Measurements from ENCODE around the gene TRIP13. TPM values are rescaled to one million over a fixed set of nuclear protein-coding genes. Genes with fewer than 3 reads are reported as not detected.

The TRIP13 gene
- total and polyA plus RNA-seq, 9 of the 15 experiments (the other 6 are each of a cell fraction or from before 2014, with no cell fraction given): 24.1 to 116 (median 53.2) TPM

DNA sequence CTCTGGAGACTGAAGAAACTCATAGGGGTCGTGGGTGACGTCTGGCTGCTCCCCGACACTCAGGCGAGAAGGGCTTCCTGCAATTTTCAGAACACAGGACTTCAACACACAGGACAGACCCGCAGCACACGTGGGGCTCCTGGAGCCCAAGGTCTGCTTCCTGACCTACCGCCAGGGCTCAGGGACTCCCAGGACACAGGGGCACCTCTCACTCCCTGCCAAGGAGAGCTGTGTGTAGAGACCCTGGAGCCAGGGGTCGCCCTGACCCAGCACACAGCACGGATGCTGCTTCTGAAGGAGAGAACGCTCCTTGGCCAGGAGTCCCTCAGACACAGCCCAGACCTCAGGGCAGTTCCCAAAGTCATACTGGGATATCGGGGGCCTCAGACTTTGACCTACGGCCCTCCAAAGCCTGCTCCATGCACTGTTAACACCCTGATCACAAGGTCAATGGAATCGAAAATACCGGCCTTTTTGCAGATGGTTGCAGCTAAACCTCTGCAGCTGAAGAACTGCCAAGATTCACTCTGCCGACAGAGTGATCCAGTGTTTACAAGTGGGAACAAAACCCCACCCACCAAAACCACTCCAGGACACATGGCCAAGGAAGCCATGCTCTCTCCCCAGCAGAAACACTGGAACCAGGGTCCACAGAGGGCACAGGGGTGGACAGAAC is 28.1 kb upstream of the TRIP13 start (continued):
- TF ChIP-seq, protein P1, sequence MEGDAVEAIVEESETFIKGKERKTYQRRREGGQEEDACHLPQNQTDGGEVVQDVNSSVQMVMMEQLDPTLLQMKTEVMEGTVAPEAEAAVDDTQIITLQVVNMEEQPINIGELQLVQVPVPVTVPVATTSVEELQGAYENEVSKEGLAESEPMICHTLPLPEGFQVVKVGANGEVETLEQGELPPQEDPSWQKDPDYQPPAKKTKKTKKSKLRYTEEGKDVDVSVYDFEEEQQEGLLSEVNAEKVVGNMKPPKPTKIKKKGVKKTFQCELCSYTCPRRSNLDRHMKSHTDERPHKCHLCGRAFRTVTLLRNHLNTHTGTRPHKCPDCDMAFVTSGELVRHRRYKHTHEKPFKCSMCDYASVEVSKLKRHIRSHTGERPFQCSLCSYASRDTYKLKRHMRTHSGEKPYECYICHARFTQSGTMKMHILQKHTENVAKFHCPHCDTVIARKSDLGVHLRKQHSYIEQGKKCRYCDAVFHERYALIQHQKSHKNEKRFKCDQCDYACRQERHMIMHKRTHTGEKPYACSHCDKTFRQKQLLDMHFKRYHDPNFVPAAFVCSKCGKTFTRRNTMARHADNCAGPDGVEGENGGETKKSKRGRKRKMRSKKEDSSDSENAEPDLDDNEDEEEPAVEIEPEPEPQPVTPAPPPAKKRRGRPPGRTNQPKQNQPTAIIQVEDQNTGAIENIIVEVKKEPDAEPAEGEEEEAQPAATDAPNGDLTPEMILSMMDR (IDR thresholded peaks at IDR 0.05 in 2 of 3, conservative IDR thresholded peaks at IDR 0.05 in 1 of 3; ENCODE audit: insufficient read depth in 2 of 3, low read depth in 1 of 3, low read length in 3 of 3): no peak
- no peak for TF ChIP-seq DDX20 (tag; IDR thresholded peaks at IDR 0.05; ENCODE audit: low read depth)
- no peak for TF ChIP-seq ZNF75A (CRISPR knock-in tag; IDR thresholded peaks at IDR 0.05)
- TF ChIP-seq, protein P2, sequence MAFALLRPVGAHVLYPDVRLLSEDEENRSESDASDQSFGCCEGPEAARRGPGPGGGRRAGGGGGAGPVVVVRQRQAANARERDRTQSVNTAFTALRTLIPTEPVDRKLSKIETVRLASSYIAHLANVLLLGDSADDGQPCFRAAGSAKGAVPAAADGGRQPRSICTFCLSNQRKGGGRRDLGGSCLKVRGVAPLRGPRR (CRISPR knock-in tag; IDR thresholded peaks at IDR 0.05): no peak
- no peak for TF ChIP-seq TRIM28 (IDR thresholded peaks at IDR 0.05)
- no peak for TF ChIP-seq NBN (IDR thresholded peaks at IDR 0.05; ENCODE audit: low read depth)
- no peak for TF ChIP-seq KDM1A (IDR thresholded peaks at IDR 0.05)
- TF ChIP-seq LEF1 (IDR thresholded peaks at IDR 0.05): no peak

DNA sequence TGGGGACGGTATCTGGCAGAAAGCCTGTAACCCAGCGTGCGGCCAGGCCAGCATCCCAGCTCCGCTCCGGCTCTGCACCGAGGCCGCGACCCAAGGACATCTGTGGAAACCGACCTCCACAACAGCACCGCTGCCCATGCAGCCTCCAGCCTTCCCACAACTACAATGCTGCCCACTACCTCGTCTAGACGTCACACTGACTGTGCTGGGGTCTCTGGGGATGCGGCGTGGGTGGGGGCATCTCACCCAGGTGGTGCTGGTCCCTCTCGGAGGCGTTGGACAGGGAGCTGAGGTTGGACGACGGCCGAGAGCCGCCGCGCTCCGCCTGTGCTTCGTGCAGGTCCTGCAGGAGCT is 27.5 kb upstream of the TRIP13 start:
- in situ Hi-C loops (cut with MboI): no loop called here

More for the DNA sequence above, 27.5 kb upstream of the TRIP13 start:
- ATAC-seq (no peak), DNase-seq (ENCODE audit: extremely low read depth in 1 of 4, low spot score in 3 of 4) (no peak), FAIRE-seq (no peak)
- H3K79me2 ChIP-seq (ENCODE audit: control insufficient read depth, insufficient read depth, low read length): no peaks in the 10 kb centered on the region
- no peaks in the 10 kb centered on the region for H3K9me3 ChIP-seq (replicated peaks; ENCODE audit: control insufficient read depth, insufficient read depth, low read depth, low read length)
- CTCF ChIA-PET (ENCODE audit: low intra/inter-chr PET ratio): no interaction called here
- peak overlapping the region in 1 of 2 experiments; percentile 48; a peak in 1 of 4 replicates for H3K9ac ChIP-seq (ENCODE audit: insufficient read depth in 1 of 2, low read depth in 2 of 2, low read length in 2 of 2)
- H3K36me3 ChIP-seq (ENCODE audit: control insufficient read depth, insufficient read depth, low read length): peaks cover 80% of the 10 kb centered on the region
- WGBS (ENCODE audit: insufficient coverage, low coverage, missing lambda C conversion rate): 95% methylated on average over 19 of the region's 24 CpGs
- H3K27ac ChIP-seq (ENCODE audit: extremely low read depth, low read depth, low read length): no peak overlapping the region
- peaks cover 9% of the 10 kb centered on the region for H4K20me1 ChIP-seq (replicated peaks; ENCODE audit: control insufficient read depth, insufficient read depth, low read length)
- POLR2A ChIA-PET: interaction anchor here (0.6 kb wide), 1 partner anchor 9 kb away, joined by 3 read pairs; no protein-coding TSS in a partner anchor
- H3K4me2 ChIP-seq (ENCODE audit: insufficient read depth, low read length): no peak overlapping the region
- BruUV-seq (replicated peaks): no TSS peak
- no peak overlapping the region for H3K4me3 ChIP-seq
- peaks cover 0 to 28% of the 10 kb centered on the region in 2 experiments; a peak in 1 of 5 replicates for H3K4me1 ChIP-seq (replicated peaks in 1 of 2; ENCODE audit: control insufficient read depth in 2 of 2, insufficient read depth in 2 of 2, low read length in 2 of 2)
- intact Hi-C loops (cut with micrococcal nuclease): no loop called here
- no peaks in the 10 kb centered on the region for H3K27me3 ChIP-seq (ENCODE audit: control insufficient read depth in 2 of 2, insufficient read depth in 2 of 2, low read length in 2 of 2)
- H3K9me1 ChIP-seq (ENCODE audit: control insufficient read depth, insufficient read depth, low read length): no peaks in the 10 kb centered on the region
- TF ChIP-seq RBFOX2 (IDR thresholded peaks at IDR 0.05; ENCODE audit: low read depth, low read length) (0 out of 2 replicates have a peak, but pooled peaks have one; percentile 4), ZFP1 (CRISPR knock-in tag; IDR thresholded peaks at IDR 0.05) (no peak)
- H2AFZ ChIP-seq (ENCODE audit: low read depth, low read length): no peak overlapping the region

Measured in K562 (cell line).